Measurements from ENCODE around the gene SAMMSON. TPM values are rescaled to one million over a fixed set of nuclear protein-coding genes. Genes with fewer than 3 reads are reported as not detected.

The SAMMSON gene
- under 1 TPM in 1 of 4 donors, not detected in 3; 0.89 TPM for total RNA-seq

DNA sequence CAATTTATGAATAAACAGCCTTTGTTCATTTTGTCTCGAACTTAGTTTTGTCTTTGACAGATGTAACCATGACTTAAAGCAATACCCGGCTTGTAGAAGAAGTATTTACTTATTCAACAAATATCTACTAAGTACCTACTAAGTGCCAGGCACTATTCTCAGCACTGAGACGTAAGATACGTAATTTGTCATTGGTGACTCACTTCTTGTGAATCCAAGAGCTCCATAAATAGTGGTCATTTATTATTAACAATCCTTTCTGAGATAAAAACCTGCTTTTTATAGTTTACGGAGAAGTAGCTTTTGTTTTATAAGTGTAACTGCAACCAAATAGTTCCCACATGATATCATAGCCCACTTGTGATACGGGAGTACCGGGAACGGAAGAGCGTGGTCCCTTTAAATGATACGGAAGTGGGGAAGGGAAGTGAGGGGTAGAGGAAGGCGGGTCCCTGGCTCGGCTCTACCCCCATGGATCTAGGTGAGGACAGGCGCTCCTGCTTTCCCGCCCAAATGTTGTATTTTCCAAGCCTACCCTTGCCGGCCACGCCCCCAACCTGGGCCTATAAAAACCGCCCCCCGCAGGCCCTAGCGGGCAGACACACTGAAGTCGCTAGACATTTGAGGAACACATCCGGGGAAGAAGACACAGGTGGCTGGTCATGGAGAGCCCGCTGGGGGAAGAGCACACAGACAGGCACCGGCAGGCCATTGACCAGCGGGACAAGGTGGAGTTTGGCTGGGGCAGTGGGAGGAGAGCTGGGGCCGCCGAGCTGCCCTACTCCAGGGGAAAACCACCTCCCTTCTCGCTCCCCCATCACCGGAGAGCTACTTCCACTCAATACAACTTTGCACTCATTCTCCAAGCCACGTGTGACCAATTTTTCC lies at the start of gene SAMMSON:
Gene SAMMSON, plus strand, starts transcription at position 594 of the 888 bp plus-strand sequence.
- Histone ChIP-seq H3K27ac (peak within 1 kb of the TSS; percentile 69), H3K4me3 (peak within 1 kb of the TSS; percentile 22), H3K27me3 (no peaks in the 10 kb centered on the region), H3K9me3 (no peaks in the 10 kb centered on the region), H3K36me3 (no peaks in the 10 kb centered on the region), H3K4me1 (peaks cover 4% of the 10 kb centered on the region)
- TF ChIP-seq, protein P1, sequence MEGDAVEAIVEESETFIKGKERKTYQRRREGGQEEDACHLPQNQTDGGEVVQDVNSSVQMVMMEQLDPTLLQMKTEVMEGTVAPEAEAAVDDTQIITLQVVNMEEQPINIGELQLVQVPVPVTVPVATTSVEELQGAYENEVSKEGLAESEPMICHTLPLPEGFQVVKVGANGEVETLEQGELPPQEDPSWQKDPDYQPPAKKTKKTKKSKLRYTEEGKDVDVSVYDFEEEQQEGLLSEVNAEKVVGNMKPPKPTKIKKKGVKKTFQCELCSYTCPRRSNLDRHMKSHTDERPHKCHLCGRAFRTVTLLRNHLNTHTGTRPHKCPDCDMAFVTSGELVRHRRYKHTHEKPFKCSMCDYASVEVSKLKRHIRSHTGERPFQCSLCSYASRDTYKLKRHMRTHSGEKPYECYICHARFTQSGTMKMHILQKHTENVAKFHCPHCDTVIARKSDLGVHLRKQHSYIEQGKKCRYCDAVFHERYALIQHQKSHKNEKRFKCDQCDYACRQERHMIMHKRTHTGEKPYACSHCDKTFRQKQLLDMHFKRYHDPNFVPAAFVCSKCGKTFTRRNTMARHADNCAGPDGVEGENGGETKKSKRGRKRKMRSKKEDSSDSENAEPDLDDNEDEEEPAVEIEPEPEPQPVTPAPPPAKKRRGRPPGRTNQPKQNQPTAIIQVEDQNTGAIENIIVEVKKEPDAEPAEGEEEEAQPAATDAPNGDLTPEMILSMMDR (IDR thresholded peaks at IDR 0.05): no peak
- TF ChIP-seq EP300 (IDR thresholded peaks at IDR 0.05) (no peak), POLR2AphosphoS5 (IDR thresholded peaks at IDR 0.05) (no peak), POLR2A (IDR thresholded peaks at IDR 0.05) (no peak)
- 83% methylated on average over 29 of the region's 29 CpGs for WGBS
- DNase-seq (ENCODE audit: low spot score in 2 of 2): no peak

DNA sequence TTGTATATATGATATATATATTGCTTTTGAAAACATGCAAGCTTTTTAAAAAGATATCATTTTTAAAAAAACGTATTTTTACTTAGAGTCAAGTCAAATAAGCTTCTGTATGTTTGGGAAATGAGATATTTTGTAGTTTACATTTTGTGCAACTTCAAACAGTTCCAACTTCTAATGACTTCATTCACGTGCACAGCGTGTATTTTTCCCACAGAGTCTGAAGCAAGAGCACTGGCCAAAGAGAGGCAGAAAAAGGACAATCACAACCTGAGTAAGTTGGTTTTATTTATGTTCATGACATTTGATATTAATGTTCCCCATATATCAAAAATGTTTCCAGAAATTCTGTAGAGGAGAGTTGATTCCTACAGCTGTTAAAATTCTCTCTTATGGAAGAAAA lies 47.9 kb upstream of the SAMMSON start:
- H3K27ac ChIP-seq: no peak overlapping the region
- no peak for DNase-seq (ENCODE audit: low spot score in 2 of 2)
- H3K9me3 ChIP-seq: no peaks in the 10 kb centered on the region
- no peak overlapping the region for H3K4me3 ChIP-seq
- H3K36me3 ChIP-seq: peaks cover 11% of the 10 kb centered on the region
- TF ChIP-seq POLR2AphosphoS5 (IDR thresholded peaks at IDR 0.05) (no peak), EP300 (IDR thresholded peaks at IDR 0.05) (no peak), POLR2A (IDR thresholded peaks at IDR 0.05) (no peak)
- TF ChIP-seq, protein P1 (IDR thresholded peaks at IDR 0.05): no peak
- no peaks in the 10 kb centered on the region for H3K4me1 ChIP-seq
- 83% methylated on average over 3 of the region's 3 CpGs for WGBS
- H3K27me3 ChIP-seq: no peaks in the 10 kb centered on the region

DNA sequence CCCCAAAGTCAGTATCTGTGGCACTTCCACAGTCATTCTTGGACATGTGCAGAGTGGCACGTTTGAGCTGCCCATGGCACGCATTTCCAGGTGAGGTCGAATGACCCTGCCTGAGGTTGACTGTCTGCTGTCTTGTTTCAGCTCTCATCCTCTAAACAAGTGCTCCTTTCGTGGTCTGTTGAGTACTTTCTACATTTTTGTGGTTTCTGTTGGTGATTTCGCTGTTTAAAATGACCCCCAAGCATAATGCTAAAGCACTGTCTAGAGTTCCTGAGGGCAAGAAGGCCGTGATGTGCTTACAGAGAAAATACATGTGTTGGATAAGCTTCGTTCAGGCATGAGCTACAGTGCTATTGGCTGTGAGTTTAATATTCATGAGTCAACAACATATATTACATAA lies 40.0 kb upstream of the SAMMSON start:
- no peak overlapping the region for H3K4me3 ChIP-seq
- peaks cover 4% of the 10 kb centered on the region for H3K4me1 ChIP-seq
- no peaks in the 10 kb centered on the region for H3K9me3 ChIP-seq
- no peaks in the 10 kb centered on the region for H3K27me3 ChIP-seq
- TF ChIP-seq POLR2AphosphoS5 (IDR thresholded peaks at IDR 0.05) (no peak), EP300 (IDR thresholded peaks at IDR 0.05) (no peak), POLR2A (IDR thresholded peaks at IDR 0.05) (no peak)
- TF ChIP-seq, protein P1 (IDR thresholded peaks at IDR 0.05): no peak
- H3K27ac ChIP-seq: no peak overlapping the region
- peaks cover 26% of the 10 kb centered on the region for H3K36me3 ChIP-seq
- WGBS: 92% methylated on average over 7 of the region's 7 CpGs
- DNase-seq (ENCODE audit: low spot score in 2 of 2): no peak

DNA sequence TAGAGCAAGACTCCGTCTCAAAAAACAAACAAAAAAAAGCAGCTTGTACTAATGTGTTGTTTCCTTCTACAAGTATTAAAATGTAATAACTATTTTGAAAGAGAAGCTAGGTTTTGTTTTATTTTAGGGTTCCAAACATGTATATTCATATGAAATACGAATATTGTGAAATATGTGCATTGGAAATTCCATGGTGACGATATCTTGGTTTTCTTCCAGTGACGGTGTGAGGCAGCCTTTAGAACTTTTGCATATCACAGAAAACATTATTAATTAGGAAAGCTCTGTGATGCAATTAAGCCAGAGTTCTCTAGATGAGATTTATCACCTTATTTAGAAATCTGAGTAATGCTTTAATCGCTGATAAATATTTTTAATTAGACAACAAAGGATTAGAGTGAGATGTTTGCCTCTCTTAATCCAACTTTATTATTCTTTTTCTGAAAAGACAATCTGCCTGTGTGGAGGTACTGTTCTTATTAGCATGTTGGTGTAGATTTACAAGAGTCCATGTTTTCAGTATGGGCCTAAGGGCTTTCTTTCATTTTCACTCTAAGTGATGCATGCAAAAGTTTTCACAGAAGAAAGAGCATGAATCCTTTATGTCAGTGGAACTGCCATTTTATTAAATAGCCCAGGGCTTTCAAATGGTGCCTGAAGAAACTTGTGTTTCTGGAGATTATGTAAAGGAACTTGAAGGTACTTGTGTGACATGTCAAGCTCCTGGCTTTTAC lies 37.7 kb upstream of the SAMMSON start:
- 69% methylated on average over 5 of the region's 5 CpGs for WGBS
- H3K9me3 ChIP-seq: no peaks in the 10 kb centered on the region
- peaks cover 32% of the 10 kb centered on the region for H3K36me3 ChIP-seq
- H3K27ac ChIP-seq: no peak overlapping the region
- no peaks in the 10 kb centered on the region for H3K27me3 ChIP-seq
- no peak for DNase-seq (ENCODE audit: low spot score in 2 of 2)
- H3K4me1 ChIP-seq: peaks cover 4% of the 10 kb centered on the region
- no peak for TF ChIP-seq EP300 (IDR thresholded peaks at IDR 0.05)
- no peak for TF ChIP-seq POLR2A (IDR thresholded peaks at IDR 0.05)
- no peak for TF ChIP-seq POLR2AphosphoS5 (IDR thresholded peaks at IDR 0.05)
- TF ChIP-seq, protein P1 (IDR thresholded peaks at IDR 0.05): no peak
- H3K4me3 ChIP-seq: no peak overlapping the region

DNA sequence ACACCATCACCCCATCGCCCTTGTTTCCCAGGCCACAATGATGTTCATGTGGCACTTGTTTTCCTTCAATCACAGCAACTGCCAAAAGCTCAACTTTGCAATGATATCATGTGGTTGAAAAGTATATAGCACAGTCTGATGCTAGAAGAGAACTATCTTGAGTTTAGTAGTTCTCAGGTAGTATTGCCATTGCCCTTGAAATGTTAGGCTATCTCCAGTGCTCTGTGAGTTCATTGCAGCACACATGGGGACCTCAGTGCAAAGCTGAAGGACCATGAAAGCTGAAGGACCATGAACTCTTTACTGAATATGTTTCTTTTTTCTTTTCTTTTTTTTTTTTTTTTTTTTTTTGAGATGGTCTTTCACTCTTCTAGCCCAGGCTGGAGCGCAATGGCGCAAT lies 35.9 kb upstream of the SAMMSON start:
- Histone ChIP-seq H3K27me3 (no peaks in the 10 kb centered on the region), H3K27ac (no peak overlapping the region), H3K4me1 (peaks cover 4% of the 10 kb centered on the region), H3K4me3 (no peak overlapping the region), H3K9me3 (no peaks in the 10 kb centered on the region), H3K36me3 (peaks cover 23% of the 10 kb centered on the region)
- TF ChIP-seq POLR2A (IDR thresholded peaks at IDR 0.05) (no peak), EP300 (IDR thresholded peaks at IDR 0.05) (no peak), POLR2AphosphoS5 (IDR thresholded peaks at IDR 0.05) (no peak)
- TF ChIP-seq, protein P1 (IDR thresholded peaks at IDR 0.05): no peak
- WGBS: 96% methylated on average over 2 of the region's 3 CpGs
- DNase-seq (ENCODE audit: low spot score in 2 of 2): no peak
